Stomach (tissue), 4 donors: ENCODE data around the gene CAPN10.

Experiments used
- CTCF ChIP-seq, 7 experiments: fragments of 450-650 bp in 4 of 7; fragments of 200-600 bp in 3 of 7; sonication (generic) in 3 of 7; IDR thresholded peaks; one replicate each; pipeline ENCODE4 v1.5.1; 2016 to 2019; ENCODE audit warnings: antibody characterized with exemption in 7 of 7, control low read depth in 2 of 7, mild to moderate bottlenecking in 1 of 7
- EP300 ChIP-seq: sonication (generic); formaldehyde crosslinking; IDR thresholded peaks from one replicate; pipeline ENCODE4 v1.6.1; 2017; ENCODE audit warnings: antibody characterized with exemption
- POLR2AphosphoS5 ChIP-seq, 3 donors: sonication (generic); formaldehyde crosslinking; IDR thresholded peaks; one replicate each; pipeline ENCODE4 v1.6.1; 2016; ENCODE audit warnings: antibody characterized with exemption in 3 of 3

- TF ChIP-seq POLR2AphosphoS5 (IDR thresholded peaks at IDR 0.05) (peak in 1 of 3 donors; percentile 38), CTCF (IDR thresholded peaks at IDR 0.05) (no peak), EP300 (no peak)
Measured at GRCh38 chr2:240567137-240567871, 19.2 kb upstream of the CAPN10 start.
